Karpas-422 (cell line): ENCODE measurements around the gene ZKSCAN1. TPM values are rescaled to one million over a fixed set of nuclear protein-coding genes. Genes with fewer than 3 reads are reported as not detected.

Experiments
- DNase-seq: peaks from one replicate; pipeline ENCODE4 v3.0.0-alpha.2; 2015
- H2AFZ ChIP-seq: fragments of 200-600 bp; sonication (generic); 2 replicates; pipeline ENCODE4 v1.6.1; 2014; ENCODE audit warnings: antibody characterized with exemption, low read length, mixed read lengths
- H3K27ac ChIP-seq: fragments of 200-600 bp; sonication (generic); 2 replicates; pipeline ENCODE4 v1.5.1; 2014; ENCODE audit warnings: mild to moderate bottlenecking, low read length, moderate library complexity
- H3K27me3 ChIP-seq: fragments of 200-600 bp; sonication (generic); 2 replicates; pipeline ENCODE4 v1.6.1; 2014; ENCODE audit warnings: low read length, mixed read lengths
- H3K36me3 ChIP-seq: fragments of 200-600 bp; sonication (generic); 2 replicates; pipeline ENCODE4 v1.6.1; 2014; ENCODE audit warnings: low read length, mixed read lengths; ENCODE audit not compliant: insufficient read depth
- H3K4me1 ChIP-seq: fragments of 200-600 bp; sonication (generic); 2 replicates; pipeline ENCODE4 v1.6.1; 2014; ENCODE audit warnings: mild to moderate bottlenecking, low read length, mixed read lengths
- H3K4me2 ChIP-seq: fragments of 200-600 bp; sonication (generic); 2 replicates; pipeline ENCODE4 v1.6.1; 2014; ENCODE audit warnings: low read length, low read depth, mild to moderate bottlenecking; ENCODE audit not compliant: poor library complexity, severe bottlenecking
- H3K4me3 ChIP-seq: fragments of 200-600 bp; sonication (generic); 2 replicates; pipeline ENCODE4 v1.5.1; 2014; ENCODE audit warnings: mild to moderate bottlenecking, antibody characterized with exemption, low read length, mixed read lengths
- H3K79me2 ChIP-seq: fragments of 200-600 bp; sonication (generic); 2 replicates; pipeline ENCODE4 v1.6.1; 2014; ENCODE audit warnings: mild to moderate bottlenecking, low read length, mixed read lengths
- H3K9ac ChIP-seq: fragments of 200-600 bp; sonication (generic); 2 replicates; pipeline ENCODE4 v1.6.0; 2014; ENCODE audit warnings: low read length
- H3K9me2 ChIP-seq: fragments of 200-600 bp; sonication (generic), shearing (Covaris generic); replicated peaks from 2 replicates; pipeline ENCODE4 v1.6.0; 2014; ENCODE audit warnings: mild to moderate bottlenecking, low read length, moderate library complexity; ENCODE audit not compliant: insufficient read depth
- H3K9me3 ChIP-seq: fragments of 300-700, 200-600 bp; sonication (generic); 2 replicates; pipeline ENCODE4 v1.6.1; 2014; ENCODE audit warnings: low read length, mixed read lengths
- H4K20me1 ChIP-seq: fragments of 200-600 bp; sonication (generic); 2 replicates; pipeline ENCODE4 v1.6.1; 2014; ENCODE audit warnings: mild to moderate bottlenecking, antibody characterized with exemption, low read length, low read depth; ENCODE audit not compliant: insufficient read depth
- total RNA-seq: library from RNA; depleted of rRNA; stranded (reverse); fragments of >200 nt; shearing (Covaris generic); gene quantifications from 2 replicates; pipeline ENCODE4 v1.2.3, GENCODE V29; 2014; ENCODE audit warnings: low replicate concordance

Gene ZKSCAN1
- total RNA-seq, 1 experiment from 2014 or later, result 22.1 TPM

- peaks cover 62% of the 10 kb centered on the region for H3K79me2 ChIP-seq
- no peak overlapping the region for H3K4me3 ChIP-seq
- H3K27me3 ChIP-seq, result no peaks in the 10 kb centered on the region
- no peak overlapping the region for H2AFZ ChIP-seq
- peaks cover 14% of the 10 kb centered on the region for H3K4me1 ChIP-seq
- no peak overlapping the region for H3K9ac ChIP-seq
- no peak for DNase-seq
- peaks cover 20% of the 10 kb centered on the region; the same call in 1 of the 2 replicates for H3K36me3 ChIP-seq
- H3K9me2 ChIP-seq, result no peaks in the 10 kb centered on the region
- H3K4me2 ChIP-seq, result no peak overlapping the region
- H3K9me3 ChIP-seq, result no peaks in the 10 kb centered on the region
- H4K20me1 ChIP-seq, result peaks cover 10% of the 10 kb centered on the region; the same call in 1 of the 2 replicates
- H3K27ac ChIP-seq, result no peak overlapping the region
Measured at GRCh38 chr7:100017875-100018274, 2.5 kb downstream of the ZKSCAN1 start.

GRCh38 chr7:100019908-100020307 lies 4.5 kb downstream of the ZKSCAN1 start:
- H2AFZ ChIP-seq, result no peak overlapping the region
- no peak overlapping the region for H3K27ac ChIP-seq
- H3K9me3 ChIP-seq, result no peaks in the 10 kb centered on the region
- H4K20me1 ChIP-seq, result peaks cover 10% of the 10 kb centered on the region; the same call in 1 of the 2 replicates
- no peaks in the 10 kb centered on the region for H3K27me3 ChIP-seq
- H3K79me2 ChIP-seq, result peaks cover 62% of the 10 kb centered on the region
- no peaks in the 10 kb centered on the region for H3K9me2 ChIP-seq
- no peak overlapping the region for H3K9ac ChIP-seq
- H3K4me3 ChIP-seq, result no peak overlapping the region
- H3K4me1 ChIP-seq, result peaks cover 12% of the 10 kb centered on the region
- DNase-seq, result no peak
- peaks cover 32% of the 10 kb centered on the region; the same call in 1 of the 2 replicates for H3K36me3 ChIP-seq
- no peak overlapping the region for H3K4me2 ChIP-seq

GRCh38 chr7:100021297-100021696 lies 5.9 kb downstream of the ZKSCAN1 start:
- H3K9me2 ChIP-seq, result no peaks in the 10 kb centered on the region
- no peak overlapping the region for H3K4me2 ChIP-seq
- no peak for DNase-seq
- no peak overlapping the region for H2AFZ ChIP-seq
- H4K20me1 ChIP-seq, result peaks cover 6% of the 10 kb centered on the region; the same call in 1 of the 2 replicates
- H3K27ac ChIP-seq, result no peak overlapping the region
- H3K9me3 ChIP-seq, result no peaks in the 10 kb centered on the region
- H3K27me3 ChIP-seq, result no peaks in the 10 kb centered on the region
- H3K79me2 ChIP-seq, result peaks cover 55% of the 10 kb centered on the region
- H3K4me1 ChIP-seq, result peaks cover 7% of the 10 kb centered on the region
- no peak overlapping the region for H3K9ac ChIP-seq
- no peak overlapping the region for H3K4me3 ChIP-seq
- peaks cover 37% of the 10 kb centered on the region for H3K36me3 ChIP-seq

- Histone ChIP-seq H3K9me3 (no peaks in the 10 kb centered on the region), H3K9ac (no peak overlapping the region), H3K9me2 (no peaks in the 10 kb centered on the region), H3K36me3 (peaks cover 33% of the 10 kb centered on the region), H3K4me2 (no peak overlapping the region), H3K27me3 (no peaks in the 10 kb centered on the region), H2AFZ (no peak overlapping the region), H3K27ac (no peak overlapping the region), H4K20me1 (peaks cover 3% of the 10 kb centered on the region; the same call in 1 of the 2 replicates), H3K79me2 (peaks cover 41% of the 10 kb centered on the region), H3K4me1 (no peaks in the 10 kb centered on the region), H3K4me3 (no peak overlapping the region)
- DNase-seq, result no peak
Measured at GRCh38 chr7:100022621-100023020, 7.2 kb downstream of the ZKSCAN1 start.

GRCh38 chr7:100023526-100023925 lies 8.1 kb downstream of the ZKSCAN1 start:
- H4K20me1 ChIP-seq, result 0 out of 2 replicates have a peak, but pooled peaks cover 3% of the 10 kb centered on the region

GRCh38 chr7:100024020-100024619 lies 8.7 kb downstream of the ZKSCAN1 start:
- Histone ChIP-seq H3K4me2 (no peak overlapping the region), H3K9me2 (no peaks in the 10 kb centered on the region), H3K9me3 (no peaks in the 10 kb centered on the region), H4K20me1 (0 out of 2 replicates have a peak, but pooled peaks cover 3% of the 10 kb centered on the region), H3K4me3 (no peak overlapping the region), H3K36me3 (peaks cover 27% of the 10 kb centered on the region), H3K4me1 (no peaks in the 10 kb centered on the region), H2AFZ (no peak overlapping the region), H3K79me2 (peaks cover 27% of the 10 kb centered on the region), H3K27ac (no peak overlapping the region), H3K27me3 (no peaks in the 10 kb centered on the region), H3K9ac (no peak overlapping the region)
- no peak for DNase-seq

More at GRCh38 chr7:100023526-100023925, 8.1 kb downstream of the ZKSCAN1 start:
- no peak overlapping the region for H3K9ac ChIP-seq
- peaks cover 33% of the 10 kb centered on the region for H3K79me2 ChIP-seq
- H3K9me3 ChIP-seq, result no peaks in the 10 kb centered on the region
- no peaks in the 10 kb centered on the region for H3K9me2 ChIP-seq
- no peak overlapping the region for H3K4me2 ChIP-seq
- H3K36me3 ChIP-seq, result peaks cover 27% of the 10 kb centered on the region
- no peaks in the 10 kb centered on the region for H3K4me1 ChIP-seq
- no peak for DNase-seq
- no peak overlapping the region for H3K27ac ChIP-seq
- H3K4me3 ChIP-seq, result no peak overlapping the region
- H3K27me3 ChIP-seq, result no peaks in the 10 kb centered on the region
- no peak overlapping the region for H2AFZ ChIP-seq

- peaks cover 2% of the 10 kb centered on the region; the same call in 1 of the 2 replicates for H3K79me2 ChIP-seq
- H3K27me3 ChIP-seq, result no peaks in the 10 kb centered on the region
- H3K36me3 ChIP-seq, result peaks cover 27% of the 10 kb centered on the region
- H3K27ac ChIP-seq, result no peak overlapping the region
- H3K4me2 ChIP-seq, result no peak overlapping the region
- no peak for DNase-seq
- no peak overlapping the region for H3K9ac ChIP-seq
- no peaks in the 10 kb centered on the region for H3K9me2 ChIP-seq
- no peaks in the 10 kb centered on the region for H4K20me1 ChIP-seq
- H3K4me3 ChIP-seq, result no peak overlapping the region
- H3K4me1 ChIP-seq, result no peaks in the 10 kb centered on the region
- no peak overlapping the region for H2AFZ ChIP-seq
- no peaks in the 10 kb centered on the region for H3K9me3 ChIP-seq
Measured at GRCh38 chr7:100027197-100027596, 11.8 kb downstream of the ZKSCAN1 start.

GRCh38 chr7:100029596-100029995 lies 14.2 kb downstream of the ZKSCAN1 start:
- Histone ChIP-seq H3K9ac (no peak overlapping the region), H3K36me3 (peaks cover 25% of the 10 kb centered on the region), H3K4me3 (no peak overlapping the region), H3K27ac (no peak overlapping the region), H3K9me2 (no peaks in the 10 kb centered on the region), H3K79me2 (no peaks in the 10 kb centered on the region), H3K9me3 (no peaks in the 10 kb centered on the region), H2AFZ (no peak overlapping the region), H4K20me1 (no peaks in the 10 kb centered on the region; the same call in 1 of the 2 replicates), H3K4me1 (no peaks in the 10 kb centered on the region), H3K27me3 (no peaks in the 10 kb centered on the region), H3K4me2 (no peak overlapping the region)
- DNase-seq, result no peak
